Suprapubic skin (tissue), 3 donors: ENCODE results near the gene HNRNPL.

ENCODE experiments used
- POLR2A ChIP-seq, 2 donors: fragments of 450-650 bp; IDR thresholded peaks; one replicate each; pipeline ENCODE4 v1.6.1; 2017; ENCODE audit warnings: antibody characterized with exemption in 2 of 2, mild to moderate bottlenecking in 2 of 2, moderate library complexity in 2 of 2
- TF ChIP-seq, protein P1 (sequence below), 2 donors: fragments of 200-600 bp in 1 of 2; fragments of 450-650 bp in 1 of 2; sonication (generic) in 1 of 2; IDR thresholded peaks; one replicate each; pipeline ENCODE4 v1.5.1; 2016 to 2019; ENCODE audit warnings: antibody characterized with exemption in 2 of 2, mild to moderate bottlenecking in 1 of 2, moderate library complexity in 1 of 2

DNA sequence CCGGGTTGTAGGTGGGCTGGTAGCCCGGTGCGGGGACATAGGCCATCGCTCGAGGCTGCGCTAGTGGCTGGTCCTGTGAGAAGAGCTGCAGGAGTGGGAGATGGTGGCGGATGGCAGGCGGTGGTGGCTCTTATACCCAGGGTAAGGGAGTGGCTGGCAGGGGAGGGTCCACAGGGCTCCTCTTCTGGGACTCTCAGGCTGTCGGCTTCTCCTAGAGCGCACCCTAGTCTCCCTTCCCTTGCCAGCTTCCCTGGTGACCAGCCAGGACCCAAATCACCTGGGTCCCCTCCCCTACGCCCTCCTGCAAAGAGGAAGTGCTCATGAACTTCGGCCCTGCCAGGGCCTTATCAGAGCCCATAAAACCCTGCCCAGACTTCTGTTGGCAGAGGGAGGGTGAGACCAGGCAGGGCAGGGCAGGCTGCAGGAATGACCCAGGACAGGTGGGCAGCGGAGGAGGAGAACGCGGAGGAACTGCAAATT, 36.9 kb downstream of the HNRNPL start, which contains the start of gene LGALS4:
- TF ChIP-seq, protein P1, sequence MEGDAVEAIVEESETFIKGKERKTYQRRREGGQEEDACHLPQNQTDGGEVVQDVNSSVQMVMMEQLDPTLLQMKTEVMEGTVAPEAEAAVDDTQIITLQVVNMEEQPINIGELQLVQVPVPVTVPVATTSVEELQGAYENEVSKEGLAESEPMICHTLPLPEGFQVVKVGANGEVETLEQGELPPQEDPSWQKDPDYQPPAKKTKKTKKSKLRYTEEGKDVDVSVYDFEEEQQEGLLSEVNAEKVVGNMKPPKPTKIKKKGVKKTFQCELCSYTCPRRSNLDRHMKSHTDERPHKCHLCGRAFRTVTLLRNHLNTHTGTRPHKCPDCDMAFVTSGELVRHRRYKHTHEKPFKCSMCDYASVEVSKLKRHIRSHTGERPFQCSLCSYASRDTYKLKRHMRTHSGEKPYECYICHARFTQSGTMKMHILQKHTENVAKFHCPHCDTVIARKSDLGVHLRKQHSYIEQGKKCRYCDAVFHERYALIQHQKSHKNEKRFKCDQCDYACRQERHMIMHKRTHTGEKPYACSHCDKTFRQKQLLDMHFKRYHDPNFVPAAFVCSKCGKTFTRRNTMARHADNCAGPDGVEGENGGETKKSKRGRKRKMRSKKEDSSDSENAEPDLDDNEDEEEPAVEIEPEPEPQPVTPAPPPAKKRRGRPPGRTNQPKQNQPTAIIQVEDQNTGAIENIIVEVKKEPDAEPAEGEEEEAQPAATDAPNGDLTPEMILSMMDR (IDR thresholded peaks at IDR 0.05): no peak
- TF ChIP-seq POLR2A (IDR thresholded peaks at IDR 0.05): no peak
